NCI-H524 treated with DMSO at 0.1 percent for 48 hours (cell line): ENCODE measurements around the gene DHRS7B.

Source experiments
- DNase-seq: peaks from one replicate; lab custom pipeline; 2025; lab: John Stamatoyannopoulos, UW

Gene DHRS7B

GRCh38 chr17:21157586-21158370, 31.0 kb downstream of the DHRS7B start:
- no peak for DNase-seq

GRCh38 chr17:21160401-21160800, 33.6 kb downstream of the DHRS7B start:
- DNase-seq: no peak

- no peak for DNase-seq
Observed at GRCh38 chr17:21161498-21162393, 35.0 kb downstream of the DHRS7B start.

- DNase-seq: no peak
Observed at GRCh38 chr17:21162394-21162775, 35.6 kb downstream of the DHRS7B start.

GRCh38 chr17:21163101-21163500, 36.3 kb downstream of the DHRS7B start:
- DNase-seq: no peak

- DNase-seq: no peak
Observed at GRCh38 chr17:21164216-21164615, 37.5 kb downstream of the DHRS7B start.

- DNase-seq: no peak
Observed at GRCh38 chr17:21164620-21165019, 37.9 kb downstream of the DHRS7B start.

- DNase-seq: no peak
Observed at GRCh38 chr17:21165922-21166594, 39.3 kb downstream of the DHRS7B start.

- no peak for DNase-seq
Observed at GRCh38 chr17:21166595-21167210, 39.9 kb downstream of the DHRS7B start.

- DNase-seq: no peak
Observed at GRCh38 chr17:21167303-21167702, 40.5 kb downstream of the DHRS7B start.

GRCh38 chr17:21168555-21168865, 41.7 kb downstream of the DHRS7B start:
- no peak for DNase-seq

- no peak for DNase-seq
Observed at GRCh38 chr17:21169496-21169895, 42.7 kb downstream of the DHRS7B start.

GRCh38 chr17:21170809-21171208, 44.0 kb downstream of the DHRS7B start:
- DNase-seq: no peak

- DNase-seq: no peak
Observed at GRCh38 chr17:21171309-21171922, 44.7 kb downstream of the DHRS7B start.

- DNase-seq: no peak
Observed at GRCh38 chr17:21171970-21172510, 45.3 kb downstream of the DHRS7B start.

GRCh38 chr17:21172846-21173245, 46.1 kb downstream of the DHRS7B start:
- no peak for DNase-seq

GRCh38 chr17:21173543-21173942, 46.8 kb downstream of the DHRS7B start:
- no peak for DNase-seq

GRCh38 chr17:21174186-21174585, 47.4 kb downstream of the DHRS7B start:
- DNase-seq: no peak

GRCh38 chr17:21174713-21175112, 47.9 kb downstream of the DHRS7B start:
- no peak for DNase-seq

- no peak for DNase-seq
Observed at GRCh38 chr17:21176773-21177395, 50.1 kb downstream of the DHRS7B start.

GRCh38 chr17:21177401-21177800, 50.6 kb downstream of the DHRS7B start:
- no peak for DNase-seq
